H1 (cell line): Measurements from ENCODE around the gene ACTG2. TPM values are rescaled to one million over a fixed set of nuclear protein-coding genes. Genes with fewer than 3 reads are reported as not detected.

Experiments used
- CTCF ChIA-PET: fragments of 300-600 bp; sonication (Branson Sonifier 250); formaldehyde crosslinking; loops from one replicate; lab custom pipeline; 2021; ENCODE audit not compliant: partially characterized antibody; lab: Charles Lee
- POLR2A ChIA-PET: fragments of 300-600 bp; sonication (Branson Sonifier 250); formaldehyde crosslinking; loops from one replicate; lab custom pipeline; 2021; ENCODE audit warnings: inconsistent platforms; ENCODE audit not compliant: partially characterized antibody; lab: Charles Lee
- DNase-seq, 2 experiments: peaks; one replicate each; pipeline versions ENCODE4 v3.0.0 to v3.0.0-alpha.2; 2010 to 2022; ENCODE audit warnings: low spot score in 2 of 2, low read depth in 1 of 2, mixed read lengths in 1 of 2
- FAIRE-seq: peaks from 2 replicates; lab custom pipeline; 2011; peaks lifted over from hg19 to GRCh38; lab: Jason Lieb, UNC
- H2AFZ ChIP-seq: 2 replicates; pipeline ENCODE4 v1.8.1; 2012; ENCODE audit warnings: low read length, inconsistent platforms
- H2AK5ac ChIP-seq: 2 replicates; pipeline ENCODE4 v1.6.1; 2013; ENCODE audit warnings: low read depth, low read length
- H2BK120ac ChIP-seq: replicated peaks from 2 replicates; pipeline ENCODE3; 2013; ENCODE audit warnings: low read depth, low read length, inconsistent platforms
- H2BK12ac ChIP-seq: 2 replicates; pipeline ENCODE4 v1.6.1; 2013; ENCODE audit warnings: low read depth, low read length
- H2BK15ac ChIP-seq: 2 replicates; pipeline ENCODE4 v1.6.1; 2013; ENCODE audit warnings: low read length
- H2BK20ac ChIP-seq: 2 replicates; pipeline ENCODE4 v1.6.1; 2013; ENCODE audit warnings: low read length
- H2BK5ac ChIP-seq: 2 replicates; pipeline ENCODE4 v1.6.1; 2013; ENCODE audit warnings: low read depth, low read length
- H3K14ac ChIP-seq: 2 replicates; pipeline ENCODE4 v1.6.1; 2013; ENCODE audit warnings: inconsistent platforms; ENCODE audit not compliant: insufficient read length
- H3K18ac ChIP-seq: 2 replicates; pipeline ENCODE4 v1.6.1; 2013; ENCODE audit warnings: low read length; ENCODE audit errors: extremely low read depth
- H3K23ac ChIP-seq: 2 replicates; pipeline ENCODE4 v1.6.1; 2013; ENCODE audit warnings: inconsistent platforms; ENCODE audit not compliant: insufficient read length
- H3K23me2 ChIP-seq: 2 replicates; pipeline ENCODE4 v1.6.1; 2013; ENCODE audit warnings: low read depth, low read length
- H3K27ac ChIP-seq: 2 replicates; pipeline ENCODE4 v1.6.1; 2011; ENCODE audit warnings: low read depth, low read length, inconsistent platforms
- H3K27me3 ChIP-seq, 4 experiments: replicated peaks in 1 of 4; 1 replicate in 1 of 4; 2 replicates in 3 of 4; pipeline versions ENCODE4 v1.6.1 to v1.8.1; 2011 to 2013; ENCODE audit warnings: low read length in 3 of 4, mild to moderate bottlenecking in 3 of 4, inconsistent platforms in 2 of 4, mixed read lengths in 2 of 4, moderate library complexity in 1 of 4; ENCODE audit not compliant: control insufficient read depth in 3 of 4, insufficient read depth in 3 of 4; ENCODE audit errors: extremely low read depth in 1 of 4
- H3K36me3 ChIP-seq, 4 experiments: 2 replicates each; pipeline versions ENCODE4 v1.6.1 to v1.8.1; 2011 to 2013; ENCODE audit warnings: mild to moderate bottlenecking in 4 of 4, low read length in 3 of 4, moderate library complexity in 2 of 4, control low read depth in 1 of 4, inconsistent platforms in 1 of 4; ENCODE audit not compliant: insufficient read depth in 4 of 4, control insufficient read depth in 2 of 4
- H3K4ac ChIP-seq: replicated peaks from 2 replicates; pipeline ENCODE3; 2013; ENCODE audit warnings: low read length, low read depth, mixed read lengths, inconsistent platforms; ENCODE audit not compliant: insufficient read length
- H3K4me1 ChIP-seq, 4 experiments: replicated peaks in 1 of 4; 1 replicate in 1 of 4; 2 replicates in 3 of 4; pipeline versions ENCODE4 v1.6.1 to v1.8.1; 2011 to 2013; ENCODE audit warnings: low read length in 3 of 4, inconsistent platforms in 2 of 4, mixed read lengths in 1 of 4; ENCODE audit not compliant: insufficient read depth in 4 of 4, control insufficient read depth in 3 of 4
- H3K4me2 ChIP-seq, 2 experiments: 2 replicates each; pipeline versions ENCODE4 v1.6.1 to v1.8.1; 2011 to 2013; ENCODE audit warnings: low read depth in 2 of 2, low read length in 2 of 2, control low read depth in 1 of 2, inconsistent platforms in 1 of 2, mild to moderate bottlenecking in 1 of 2; ENCODE audit not compliant: insufficient read depth in 1 of 2
- H3K4me3 ChIP-seq, 4 experiments: fragments of 200-600, 300-600 bp in 1 of 4; sonication (generic), shearing (Covaris generic), sonication (Bioruptor Twin) in 1 of 4; 2 replicates each; pipeline versions ENCODE4 v1.5.1 to v1.8.1; 2011 to 2016; ENCODE audit warnings: low read length in 4 of 4, low read depth in 3 of 4, control low read depth in 2 of 4, inconsistent platforms in 2 of 4, mild to moderate bottlenecking in 2 of 4, mixed read lengths in 1 of 4, moderate library complexity in 1 of 4; ENCODE audit not compliant: insufficient read depth in 2 of 4; ENCODE audit errors: extremely low read depth in 1 of 4
- H3K56ac ChIP-seq: replicated peaks from 2 replicates; pipeline ENCODE3; 2013; ENCODE audit warnings: low read depth, mild to moderate bottlenecking, mixed read lengths, low read length, inconsistent platforms; ENCODE audit not compliant: insufficient read length
- H3K79me1 ChIP-seq: 2 replicates; pipeline ENCODE4 v1.6.1; 2013; ENCODE audit warnings: low read depth, low read length, control low read depth
- H3K79me2 ChIP-seq, 2 experiments: 2 replicates each; pipeline versions ENCODE4 v1.6.1 to v1.8.1; 2012 to 2013; ENCODE audit warnings: low read length in 2 of 2, mild to moderate bottlenecking in 2 of 2, inconsistent platforms in 1 of 2; ENCODE audit not compliant: insufficient read depth in 2 of 2, control insufficient read depth in 1 of 2
- H3K9ac ChIP-seq, 4 experiments: replicated peaks in 1 of 4; 1 replicate in 1 of 4; 2 replicates in 3 of 4; pipeline versions ENCODE4 v1.6.1 to v1.8.1; 2011 to 2013; ENCODE audit warnings: low read depth in 3 of 4, low read length in 3 of 4, control low read depth in 2 of 4, mild to moderate bottlenecking in 2 of 4, moderate library complexity in 2 of 4, inconsistent platforms in 1 of 4; ENCODE audit errors: extremely low read depth in 1 of 4
- H3K9me3 ChIP-seq, 2 experiments: 2 replicates each; pipeline versions ENCODE4 v1.6.1 to v1.8.1; 2012 to 2013; ENCODE audit warnings: mild to moderate bottlenecking in 2 of 2, moderate library complexity in 2 of 2, control low read depth in 1 of 2, inconsistent platforms in 1 of 2, low read depth in 1 of 2, low read length in 1 of 2, mixed read lengths in 1 of 2; ENCODE audit not compliant: insufficient read depth in 2 of 2
- H4K20me1 ChIP-seq, 2 experiments: replicated peaks in 1 of 2; 2 replicates each; pipeline versions ENCODE3 to v1.8.1; 2011 to 2013; ENCODE audit warnings: inconsistent platforms in 2 of 2, low read length in 2 of 2, mild to moderate bottlenecking in 1 of 2; ENCODE audit not compliant: insufficient read depth in 2 of 2, control insufficient read depth in 1 of 2
- H4K5ac ChIP-seq: 2 replicates; pipeline ENCODE4 v1.6.1; 2013; ENCODE audit warnings: low read length, low read depth, mixed read lengths, inconsistent platforms; ENCODE audit not compliant: insufficient read length
- H4K8ac ChIP-seq: 2 replicates; pipeline ENCODE4 v1.8.0; 2013; ENCODE audit warnings: mild to moderate bottlenecking, moderate library complexity, low read length, inconsistent platforms; ENCODE audit not compliant: insufficient read depth; ENCODE audit errors: extremely low read depth
- H4K91ac ChIP-seq: replicated peaks from 2 replicates; pipeline ENCODE3; 2013; ENCODE audit warnings: low read length, mixed read lengths, inconsistent platforms; ENCODE audit not compliant: insufficient read length
- ATF2 ChIP-seq: IDR thresholded peaks from 2 replicates; pipeline ENCODE4 v1.6.1; 2012; ENCODE audit warnings: low read length, inconsistent platforms
- CBX5 ChIP-seq: fragments of 300-800, 300-1000 bp; sonication (generic); IDR thresholded peaks from 2 replicates; pipeline ENCODE4 v1.7.1; 2016; ENCODE audit warnings: antibody characterized with exemption, low read length, low read depth
- CHD2 ChIP-seq: IDR thresholded peaks from 2 replicates; pipeline ENCODE4 v1.6.1; 2012; ENCODE audit warnings: low read length, improper control_type of control experiment
- E2F6 ChIP-seq: IDR thresholded peaks from 2 replicates; pipeline ENCODE4 v1.6.1; 2012; ENCODE audit warnings: inconsistent platforms
- EGR1 ChIP-seq: IDR thresholded peaks from 2 replicates; pipeline ENCODE4 v1.6.1; 2011; ENCODE audit warnings: low read depth, low read length, borderline replicate concordance
- KDM5A ChIP-seq: fragments of 200-600 bp; IDR thresholded peaks from 2 replicates; pipeline ENCODE4 v1.7.1; 2012; ENCODE audit warnings: mild to moderate bottlenecking, low read length, inconsistent platforms, mixed read lengths
- NRF1 ChIP-seq: IDR thresholded peaks from 2 replicates; pipeline ENCODE4 v1.6.1; 2011; ENCODE audit warnings: mild to moderate bottlenecking, low read depth, low read length, improper control_type of control experiment
- POLR2AphosphoS5 ChIP-seq: IDR thresholded peaks from 2 replicates; pipeline ENCODE4 v1.6.1; 2011; ENCODE audit warnings: low read depth, low read length
- RBBP5 ChIP-seq: IDR thresholded peaks from 2 replicates; pipeline ENCODE4 v1.7.1; 2012; ENCODE audit warnings: low read depth, mild to moderate bottlenecking, inconsistent platforms, low read length, moderate library complexity, borderline replicate concordance
- SP4 ChIP-seq: IDR thresholded peaks from 2 replicates; pipeline ENCODE4 v1.6.1; 2012; ENCODE audit warnings: low read length, inconsistent platforms
- WGBS, 2 experiments: shearing (Covaris generic) in 1 of 2; methylation state at CpG; one replicate each; pipeline versions ENCODE4 v1.1.6 to v1.1.7; 2013 to 2015; ENCODE audit warnings: low lambda C conversion rate in 2 of 2, mixed read lengths in 2 of 2, inconsistent platforms in 1 of 2, low coverage in 1 of 2, missing lambda C conversion rate in 1 of 2; ENCODE audit not compliant: insufficient replicate concordance in 2 of 2, insufficient coverage in 1 of 2, insufficient read length in 1 of 2; ENCODE audit errors: extremely low coverage in 1 of 2, missing lambda C conversion rate in 1 of 2; 5-methylcytosine and 5-hydroxymethylcytosine counted together
- polyA plus RNA-seq, 7 experiments: library from polyadenylated mRNA; depleted of rRNA in 3 of 7; stranded (reverse) in 5 of 7; unstranded in 2 of 7; fragments of >200 nt in 5 of 7; fragments of 200-250 nt in 2 of 7; gene quantifications; 1 replicate in 5 of 7; 2 replicates in 1 of 7; 4 replicates in 1 of 7; pipeline versions ENCODE4 v1.2.1 to v1.2.3, GENCODE V29; 2011 to 2013; ENCODE audit warnings: missing spikeins in 2 of 7, mixed read lengths in 2 of 7
- total RNA-seq: library from RNA; stranded (reverse); fragmentation: NEBNext Ultra II Directional; extraction: Animal tissue kit (Norgen Biotek cat#: 25700); gene quantifications from 2 replicates; pipeline ENCODE4 v1.2.1, GENCODE V29; 2021

ACTG2 gene
- total and polyA plus RNA-seq, 2 of the 8 experiments (the other 6 are each of a cell fraction or from before 2014, with no cell fraction given) = 6.2 to 13.7 TPM

GRCh38 chr2:73906847-73907505, 14.2 kb downstream of the ACTG2 start:
- peaks cover 0 to 5% (median under 1%) of the 10 kb centered on the region in 4 experiments; a peak in 2 of 7 replicates for H3K4me1 ChIP-seq
- POLR2A ChIA-PET = interaction anchor here (1.1 to 1.3 kb wide), 2 partner anchors 75 to 241 kb away, joined by 3 to 5 read pairs; partner anchors contain the start of gene BOLA3
- WGBS, 2 experiments = 86% methylated on average over 5 of the region's 5 CpGs; no CpG with 5 or more reads in 1 of the 2 experiments
- no peak overlapping the region for H4K91ac ChIP-seq
- H3K27ac ChIP-seq = no peak overlapping the region
- CTCF ChIA-PET = interaction anchor here (0.7 to 3.5 kb wide), 12 partner anchors 10 to 236 kb away, joined by 3 to 24 read pairs (median 4); no protein-coding TSS in a partner anchor
- H3K79me2 ChIP-seq = no peaks in the 10 kb centered on the region
- DNase-seq (no peak), FAIRE-seq (no peak)
- H3K79me1 ChIP-seq = no peaks in the 10 kb centered on the region
- no peaks in the 10 kb centered on the region for H3K9me3 ChIP-seq
- no peak overlapping the region for H3K14ac ChIP-seq
- no peak overlapping the region for H2BK5ac ChIP-seq
- no peak overlapping the region for H3K9ac ChIP-seq
- H2AFZ ChIP-seq = no peak overlapping the region
- H3K36me3 ChIP-seq = no peaks in the 10 kb centered on the region
- H3K23ac ChIP-seq = no peak overlapping the region
- no peak overlapping the region for H3K4me3 ChIP-seq
- no peak for TF ChIP-seq SP4
- TF ChIP-seq RBBP5 = no peak
- no peak for TF ChIP-seq CHD2
- no peak for TF ChIP-seq ATF2
- no peak for TF ChIP-seq NRF1
- TF ChIP-seq EGR1 = no peak
- no peak for TF ChIP-seq E2F6
- no peak for TF ChIP-seq KDM5A
- no peak for TF ChIP-seq POLR2AphosphoS5
- TF ChIP-seq CBX5 = no peak
- no peak overlapping the region for H4K5ac ChIP-seq
- H4K8ac ChIP-seq = no peak overlapping the region
- no peak overlapping the region for H2AK5ac ChIP-seq
- H2BK120ac ChIP-seq = no peak overlapping the region
- no peak overlapping the region for H2BK20ac ChIP-seq
- no peak overlapping the region for H3K4ac ChIP-seq
- H4K20me1 ChIP-seq = no peaks in the 10 kb centered on the region
- H3K18ac ChIP-seq = no peak overlapping the region
- no peak overlapping the region for H2BK12ac ChIP-seq
- no peak overlapping the region for H2BK15ac ChIP-seq
- H3K4me2 ChIP-seq = no peak overlapping the region
- no peak overlapping the region for H3K56ac ChIP-seq
- no peaks in the 10 kb centered on the region for H3K27me3 ChIP-seq
- H3K23me2 ChIP-seq = no peaks in the 10 kb centered on the region
